ENCODE results near the gene COL11A2.

GRCh38 chr6:33178755-33179475 is 13.4 kb downstream of the COL11A2 start:
- TF ChIP-seq CTCF (IDR thresholded peaks at IDR 0.05 in 2 of 3, conservative IDR thresholded peaks at IDR 0.05 in 1 of 3; ENCODE audit: borderline replicate concordance in 1 of 3, insufficient read depth in 1 of 3, low read depth in 2 of 3, low read length in 2 of 3) (no peak), POLR2A (IDR thresholded peaks at IDR 0.05; ENCODE audit: borderline replicate concordance, extremely low read depth, insufficient read depth, insufficient read length) (no peak), POLR2AphosphoS5 (IDR thresholded peaks at IDR 0.05; ENCODE audit: low read depth, low read length) (no peak), EGR1 (IDR thresholded peaks at IDR 0.05; ENCODE audit: low read depth) (no peak), REST (IDR thresholded peaks at IDR 0.05; ENCODE audit: low read depth) (no peak), SIN3A (IDR thresholded peaks at IDR 0.05; ENCODE audit: low read depth) (no peak), ZBTB33 (IDR thresholded peaks at IDR 0.05; ENCODE audit: extremely low read depth, insufficient replicate concordance, low read length) (no peak), EZH2 (IDR thresholded peaks at IDR 0.05) (no peak)
